ENCODE measurements around the gene TTC39A.

- TF ChIP-seq POLR2A (IDR thresholded peaks at IDR 0.05) (no peak), CTCF (IDR thresholded peaks at IDR 0.05) (no peak)
These were observed 26.6 kb downstream of the TTC39A start for GRCh38 chr1:51303751-51304251.
